Stimulated activated CD8-positive, alpha-beta memory T cell treated with anti-CD3 and anti-CD28 coated beads, Interleukin-4, amount 100 ng/mL, for 48 hours (primary cell): ENCODE results near the gene ECHDC3.
"Not testable (repeated sequence)": the region's sequence is repeated elsewhere in the genome, so short reads cannot be mapped to it uniquely, and the experiment has no call there.

Experiments
- DNase-seq: peaks from one replicate; pipeline ENCODE4 v3.0.0-alpha.2; 2020

The ECHDC3 gene

GRCh38 chr10:11742009-11742778, at the start of gene ECHDC3:
ECHDC3 (plus strand) TSS chr10:11742382; CDS start chr10:11742577, 195 bp downstream.
- DNase-seq = peak; percentile 62

GRCh38 chr10:11693376-11693775, 48.8 kb upstream of the ECHDC3 start:
- no peak for DNase-seq

- DNase-seq = no peak
These were observed 46.4 kb upstream of the ECHDC3 start for GRCh38 chr10:11695779-11696178.

GRCh38 chr10:11697718-11698527, 44.3 kb upstream of the ECHDC3 start:
- peak; percentile 41 for DNase-seq

GRCh38 chr10:11698691-11699549, 43.3 kb upstream of the ECHDC3 start:
- DNase-seq = no peak

- DNase-seq = no peak
These were observed 42.6 kb upstream of the ECHDC3 start for GRCh38 chr10:11699550-11700097.

- DNase-seq = no peak
These were observed 41.6 kb upstream of the ECHDC3 start for GRCh38 chr10:11700539-11700938.

- DNase-seq = no peak
These were observed 40.6 kb upstream of the ECHDC3 start for GRCh38 chr10:11701451-11702095.

- no peak for DNase-seq
These were observed 39.9 kb upstream of the ECHDC3 start for GRCh38 chr10:11702264-11702663.

- no peak for DNase-seq
These were observed 38.1 kb upstream of the ECHDC3 start for GRCh38 chr10:11704092-11704491.

- no peak for DNase-seq
These were observed 36.5 kb upstream of the ECHDC3 start for GRCh38 chr10:11705722-11706121.

GRCh38 chr10:11706895-11707567, 35.2 kb upstream of the ECHDC3 start:
- DNase-seq = no peak

GRCh38 chr10:11707624-11708350, 34.4 kb upstream of the ECHDC3 start:
- DNase-seq = no peak

- not testable (repeated sequence) for DNase-seq
These were observed 33.4 kb upstream of the ECHDC3 start for GRCh38 chr10:11708801-11709200.

- DNase-seq = no peak
These were observed 29.4 kb upstream of the ECHDC3 start for GRCh38 chr10:11712744-11713143.

- no peak for DNase-seq
These were observed 28.9 kb upstream of the ECHDC3 start for GRCh38 chr10:11713186-11713743.

GRCh38 chr10:11713963-11714362, 28.2 kb upstream of the ECHDC3 start:
- no peak for DNase-seq

- no peak for DNase-seq
These were observed 27.3 kb upstream of the ECHDC3 start for GRCh38 chr10:11714750-11715365.

- DNase-seq = no peak
These were observed 26.2 kb upstream of the ECHDC3 start for GRCh38 chr10:11715815-11716494.

- DNase-seq = no peak
These were observed 25.5 kb upstream of the ECHDC3 start for GRCh38 chr10:11716686-11717085.
